Testis (tissue), 2 donors: Measurements from ENCODE around the gene CCDC85A.

Experiments
- CTCF ChIP-seq, 3 experiments: fragments of 450-650 bp in 2 of 3; fragments of 200-600 bp in 1 of 3; sonication (generic) in 1 of 3; IDR thresholded peaks; one replicate each; pipeline ENCODE4 v1.5.1; 2016 to 2019; ENCODE audit warnings: antibody characterized with exemption in 3 of 3, mild to moderate bottlenecking in 2 of 3, moderate library complexity in 1 of 3
- POLR2A ChIP-seq: fragments of 450-650 bp; IDR thresholded peaks from one replicate; pipeline ENCODE4 v1.6.1; 2017; ENCODE audit warnings: antibody characterized with exemption, mild to moderate bottlenecking, moderate library complexity

DNA sequence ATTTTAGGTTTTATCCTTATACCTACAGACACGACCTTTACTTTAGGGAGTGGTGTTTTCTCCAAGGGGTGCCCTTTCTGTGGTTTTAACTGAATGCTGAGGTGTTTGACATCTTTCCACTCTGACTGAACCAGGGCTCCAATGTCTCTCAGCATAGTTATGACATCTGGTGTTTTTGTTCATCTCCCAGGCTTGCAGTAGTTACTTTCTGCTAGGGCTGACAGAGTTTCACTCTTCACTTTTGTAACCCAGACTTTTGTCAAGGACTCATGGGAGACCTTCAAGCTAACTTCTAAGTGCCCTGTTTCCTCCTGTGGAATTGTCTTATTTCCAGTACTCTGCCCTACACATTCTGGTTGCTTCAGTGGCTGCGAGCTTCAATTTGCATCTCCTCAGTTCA lies 103.1 kb downstream of the CCDC85A start:
- TF ChIP-seq CTCF (IDR thresholded peaks at IDR 0.05) (no peak), POLR2A (no peak)
